Activated T-helper 17 cell treated with anti-CD3 and anti-CD28 coated beads, Interleukin-2, amount 50 U/mL, for 72 hours (primary cell): ENCODE data around the gene SDE2. TPM values are rescaled to one million over a fixed set of nuclear protein-coding genes. Genes with fewer than 3 reads are reported as not detected.
"Not testable (repeated sequence)": the region's sequence is repeated elsewhere in the genome, so short reads cannot be mapped to it uniquely, and the experiment has no call there.

Experiments used
- ATAC-seq: fragments of 150-1000 bp; cut with Tn5 transposase; replicated peaks from 2 replicates; pipeline ENCODE4 v1.10.0; 2021; ENCODE audit warnings: mild to moderate bottlenecking, moderate library complexity
- H3K27ac Mint-ChIP-seq: one replicate; pipeline ENCODE4 v1.8.0; 2022; ENCODE audit warnings: mixed read lengths
- H3K27me3 Mint-ChIP-seq: one replicate; pipeline ENCODE4 v1.8.0; 2022; ENCODE audit warnings: mixed read lengths
- H3K36me3 Mint-ChIP-seq: one replicate; pipeline ENCODE4 v1.8.0; 2022; ENCODE audit warnings: low read depth, mild to moderate bottlenecking, mixed read lengths
- H3K4me1 Mint-ChIP-seq: one replicate; pipeline ENCODE4 v1.8.0; 2022; ENCODE audit warnings: mixed read lengths
- H3K4me3 Mint-ChIP-seq: one replicate; pipeline ENCODE4 v1.8.0; 2022; ENCODE audit warnings: mild to moderate bottlenecking, mixed read lengths
- H3K9me3 Mint-ChIP-seq: one replicate; pipeline ENCODE4 v1.8.0; 2022; ENCODE audit warnings: mixed read lengths
- total RNA-seq, 2 donors: library from RNA; stranded (reverse); gene quantifications; one replicate each; pipeline ENCODE4 v1.2.3, GENCODE V29; 2022

The SDE2 gene
- total RNA-seq, 2 donors from 2014 or later, result 16.1 to 18.0 TPM

DNA sequence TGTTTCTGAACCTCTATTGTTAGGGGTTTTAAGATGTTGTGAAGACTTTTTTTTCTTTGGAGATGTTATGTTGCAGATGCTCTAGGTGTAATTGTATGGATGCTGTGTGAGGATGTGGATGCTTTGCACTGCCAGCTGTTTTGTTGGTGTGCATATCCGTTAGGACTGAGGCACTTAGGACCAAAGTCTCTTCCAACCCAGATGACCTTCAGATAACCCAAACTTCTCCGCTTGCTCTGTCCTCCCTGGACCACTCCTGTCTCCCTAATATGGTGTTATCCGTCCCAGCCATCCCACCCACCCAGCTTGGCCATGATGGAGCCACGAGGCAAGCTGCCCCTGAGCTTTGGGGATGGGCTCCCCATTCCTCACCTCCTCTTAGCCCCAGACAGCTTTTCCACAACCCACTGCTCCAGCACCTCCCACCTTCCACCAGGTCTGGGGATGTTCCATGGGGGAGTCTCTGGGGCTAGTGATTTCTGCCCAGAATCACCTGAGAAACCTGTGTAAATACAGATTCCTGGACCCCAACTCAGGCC lies 53.0 kb downstream of the SDE2 start:
- no peak overlapping the region for H3K27ac Mint-ChIP-seq
- H3K27me3 Mint-ChIP-seq, result peaks cover 16% of the 10 kb centered on the region
- H3K9me3 Mint-ChIP-seq, result no peaks in the 10 kb centered on the region
- no peak for ATAC-seq
- no peak overlapping the region for H3K4me3 Mint-ChIP-seq
- H3K4me1 Mint-ChIP-seq, result no peaks in the 10 kb centered on the region
- no peaks in the 10 kb centered on the region for H3K36me3 Mint-ChIP-seq

DNA sequence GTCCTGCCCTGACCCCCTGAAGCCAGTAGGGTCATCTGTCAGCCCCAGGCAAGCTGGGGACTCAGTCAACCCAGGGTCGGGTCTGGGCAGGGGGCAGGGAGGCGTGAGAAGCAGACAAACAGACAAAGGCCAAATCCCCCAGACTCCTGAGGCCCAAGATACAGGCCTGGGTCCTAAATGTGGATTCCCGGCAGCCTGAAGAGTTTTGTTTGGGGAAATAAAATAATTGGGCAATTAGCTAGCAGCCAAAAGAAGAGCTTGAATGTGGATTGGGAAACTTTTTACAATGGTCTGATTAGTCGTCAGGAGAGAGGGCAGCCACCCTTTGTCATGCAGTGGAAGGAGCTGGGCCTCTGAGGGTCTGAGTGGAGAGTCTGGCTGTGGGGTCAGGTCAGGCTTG lies 53.6 kb downstream of the SDE2 start:
- Mint-ChIP-seq H3K27ac (peak overlapping the region; percentile 48), H3K4me3 (no peak overlapping the region), H3K36me3 (no peaks in the 10 kb centered on the region), H3K27me3 (peaks cover 11% of the 10 kb centered on the region), H3K4me1 (no peaks in the 10 kb centered on the region), H3K9me3 (no peaks in the 10 kb centered on the region)
- no peak for ATAC-seq

DNA sequence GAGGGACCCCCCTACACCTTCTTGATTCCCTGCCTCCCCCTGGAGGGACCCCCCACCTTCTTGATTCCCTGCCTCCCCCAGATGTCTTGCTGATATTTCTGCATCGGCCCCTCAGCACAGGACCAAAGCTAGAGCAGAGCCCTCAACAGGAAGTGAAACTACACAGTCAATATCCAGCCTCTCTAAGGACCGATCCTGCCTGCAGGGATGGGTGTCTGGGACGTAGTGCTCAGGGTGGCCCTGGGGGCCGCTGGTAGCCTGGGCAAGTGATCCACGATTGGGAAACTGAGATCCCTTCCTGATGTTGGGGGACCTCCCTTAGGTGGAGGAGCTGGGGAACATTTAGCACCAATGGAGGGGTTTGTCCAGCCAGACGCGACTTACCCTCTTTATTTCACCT lies 54.2 kb downstream of the SDE2 start:
- H3K9me3 Mint-ChIP-seq, result no peaks in the 10 kb centered on the region
- no peaks in the 10 kb centered on the region for H3K4me1 Mint-ChIP-seq
- peak; percentile 66 for ATAC-seq
- no peaks in the 10 kb centered on the region for H3K36me3 Mint-ChIP-seq
- peak overlapping the region; percentile 12 for H3K4me3 Mint-ChIP-seq
- H3K27ac Mint-ChIP-seq, result peak overlapping the region; percentile 48
- peaks cover 14% of the 10 kb centered on the region for H3K27me3 Mint-ChIP-seq

DNA sequence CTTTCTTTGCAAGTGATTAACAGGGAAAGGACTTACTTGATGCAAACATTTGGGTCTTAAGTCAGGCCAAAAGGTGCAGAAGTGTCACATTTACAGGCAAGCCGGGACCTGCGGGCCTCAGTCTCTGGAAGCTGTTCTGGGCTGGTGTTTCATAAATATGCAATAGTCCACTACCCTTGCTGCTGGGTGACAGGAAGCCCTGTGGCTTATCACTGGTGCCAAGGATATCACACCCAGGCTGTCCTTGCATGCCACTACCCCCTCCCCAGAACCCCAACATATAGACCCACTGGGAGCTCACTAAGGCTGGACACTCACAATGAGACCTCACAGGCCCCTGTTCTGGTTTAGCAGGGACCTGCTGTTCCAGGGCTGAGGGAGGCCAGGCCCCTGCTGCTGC lies 54.8 kb downstream of the SDE2 start:
- H3K27ac Mint-ChIP-seq, result peak overlapping the region; percentile 48
- H3K36me3 Mint-ChIP-seq, result no peaks in the 10 kb centered on the region
- no peaks in the 10 kb centered on the region for H3K9me3 Mint-ChIP-seq
- peaks cover 14% of the 10 kb centered on the region for H3K27me3 Mint-ChIP-seq
- H3K4me1 Mint-ChIP-seq, result no peaks in the 10 kb centered on the region
- no peak for ATAC-seq
- H3K4me3 Mint-ChIP-seq, result peak overlapping the region; percentile 12

DNA sequence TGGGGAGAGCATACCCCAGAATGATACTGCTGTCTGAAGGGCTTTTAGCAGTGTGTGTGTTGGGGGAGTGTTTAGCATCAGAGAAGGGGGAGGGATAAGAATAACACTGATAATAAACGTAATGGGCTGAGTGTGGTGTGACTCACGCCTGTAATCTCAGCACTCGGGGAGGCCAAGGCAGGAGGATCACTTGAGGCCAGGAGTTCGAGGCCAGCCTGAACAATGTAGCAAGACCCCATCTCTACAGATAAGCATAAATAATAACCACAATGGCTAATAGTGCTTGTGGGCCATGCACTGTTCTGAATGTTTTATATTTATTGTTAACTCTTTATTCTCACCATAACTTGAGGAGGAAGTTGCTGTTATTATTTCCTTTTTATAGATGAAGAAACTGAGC lies 55.6 kb downstream of the SDE2 start:
- Mint-ChIP-seq H3K4me3 (no peak overlapping the region), H3K9me3 (no peaks in the 10 kb centered on the region), H3K4me1 (no peaks in the 10 kb centered on the region), H3K27ac (no peak overlapping the region), H3K36me3 (no peaks in the 10 kb centered on the region), H3K27me3 (peaks cover 11% of the 10 kb centered on the region)
- no peak for ATAC-seq

DNA sequence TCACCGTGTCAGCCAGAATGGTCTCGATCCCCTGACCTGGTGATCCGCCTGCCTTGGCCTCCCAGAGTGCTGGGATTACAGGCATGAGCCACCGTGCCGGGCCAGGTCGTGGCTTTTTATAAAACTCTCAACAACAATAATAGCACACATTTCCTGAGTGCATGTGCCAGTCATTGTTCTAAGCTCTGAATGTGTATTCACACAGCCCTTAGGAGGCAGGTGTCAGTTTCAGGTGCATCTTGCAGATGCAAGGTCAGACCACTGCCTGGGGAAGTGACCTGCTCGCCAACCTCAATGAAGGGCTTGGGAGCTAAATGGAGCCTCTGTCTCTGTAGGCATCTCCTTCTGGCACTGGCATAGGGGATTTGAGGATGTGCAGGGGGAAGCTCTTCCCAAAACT lies 56.6 kb downstream of the SDE2 start:
- peaks cover 7% of the 10 kb centered on the region for H3K27me3 Mint-ChIP-seq

DNA sequence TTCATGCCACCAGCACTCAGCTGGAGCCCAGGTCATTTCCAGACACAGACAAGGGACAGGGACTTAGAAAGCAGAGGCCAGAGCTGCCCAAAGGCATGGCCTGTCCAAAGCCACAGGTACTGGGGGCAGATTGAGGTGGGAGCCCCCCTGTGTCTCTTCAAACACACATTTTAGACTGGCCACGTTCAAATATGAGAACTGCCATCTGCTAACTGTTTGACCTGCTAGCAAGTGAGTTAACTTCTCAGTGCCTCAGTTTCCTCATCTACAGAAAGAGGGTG lies 57.3 kb downstream of the SDE2 start:
- H3K9me3 Mint-ChIP-seq, result no peaks in the 10 kb centered on the region
- H3K27ac Mint-ChIP-seq, result no peak overlapping the region
- H3K4me1 Mint-ChIP-seq, result no peaks in the 10 kb centered on the region
- peaks cover 4% of the 10 kb centered on the region for H3K27me3 Mint-ChIP-seq
- H3K36me3 Mint-ChIP-seq, result no peaks in the 10 kb centered on the region
- no peak for ATAC-seq
- H3K4me3 Mint-ChIP-seq, result no peak overlapping the region

More for the DNA sequence above, 56.6 kb downstream of the SDE2 start:
- no peaks in the 10 kb centered on the region for H3K4me1 Mint-ChIP-seq
- H3K4me3 Mint-ChIP-seq, result no peak overlapping the region
- ATAC-seq, result no peak
- no peaks in the 10 kb centered on the region for H3K9me3 Mint-ChIP-seq
- no peak overlapping the region for H3K27ac Mint-ChIP-seq
- no peaks in the 10 kb centered on the region for H3K36me3 Mint-ChIP-seq

DNA sequence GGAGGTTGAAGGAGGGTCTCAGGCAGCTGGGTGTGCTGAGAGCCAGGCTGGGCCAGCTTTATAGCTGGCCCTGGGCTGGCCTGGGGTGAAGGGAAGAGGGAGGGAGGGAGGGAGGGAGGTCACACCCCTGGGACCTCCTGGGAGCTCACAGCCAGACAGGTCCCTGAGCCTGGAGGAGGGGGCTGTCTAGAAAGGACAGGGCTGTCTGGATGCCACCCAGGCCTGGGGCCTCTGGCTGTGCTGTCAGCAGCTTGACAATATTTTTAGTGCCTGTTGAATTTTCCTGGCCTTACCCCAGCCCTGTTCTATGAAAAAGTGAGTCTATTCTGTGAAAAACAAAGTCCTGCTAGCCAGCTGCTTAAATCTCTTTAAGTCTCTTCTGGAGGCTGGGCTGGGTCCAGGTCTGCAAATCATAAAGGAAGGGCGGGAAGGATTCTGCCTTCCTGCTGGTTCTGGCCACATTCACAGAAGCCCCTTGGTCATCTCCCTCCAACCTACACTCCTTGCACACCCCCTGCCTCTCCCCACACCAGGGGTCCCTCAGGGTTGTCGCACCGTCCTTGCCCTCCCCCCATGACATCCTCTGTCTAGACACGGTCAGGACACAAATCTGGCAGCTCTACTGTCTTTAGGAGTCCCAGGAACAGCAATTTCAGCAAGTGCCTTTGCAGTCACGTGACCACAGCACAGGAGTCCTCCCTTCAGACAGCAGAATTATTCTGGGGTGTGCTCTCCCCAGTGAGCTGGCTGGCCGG lies 57.8 kb downstream of the SDE2 start, which contains the start of gene LEFTY2:
TSS of gene LEFTY2 (minus strand) at position 34 of the 755 bp plus-strand sequence. CDS start 80 bp downstream, outside the sequence.
- no peak for ATAC-seq
- no peaks in the 10 kb centered on the region for H3K9me3 Mint-ChIP-seq
- no peaks in the 10 kb centered on the region for H3K36me3 Mint-ChIP-seq
- H3K4me1 Mint-ChIP-seq, result no peaks in the 10 kb centered on the region
- peaks cover 4% of the 10 kb centered on the region for H3K27me3 Mint-ChIP-seq
- H3K4me3 Mint-ChIP-seq, result no peak within 1 kb of the TSS
- no peak within 1 kb of the TSS for H3K27ac Mint-ChIP-seq

DNA sequence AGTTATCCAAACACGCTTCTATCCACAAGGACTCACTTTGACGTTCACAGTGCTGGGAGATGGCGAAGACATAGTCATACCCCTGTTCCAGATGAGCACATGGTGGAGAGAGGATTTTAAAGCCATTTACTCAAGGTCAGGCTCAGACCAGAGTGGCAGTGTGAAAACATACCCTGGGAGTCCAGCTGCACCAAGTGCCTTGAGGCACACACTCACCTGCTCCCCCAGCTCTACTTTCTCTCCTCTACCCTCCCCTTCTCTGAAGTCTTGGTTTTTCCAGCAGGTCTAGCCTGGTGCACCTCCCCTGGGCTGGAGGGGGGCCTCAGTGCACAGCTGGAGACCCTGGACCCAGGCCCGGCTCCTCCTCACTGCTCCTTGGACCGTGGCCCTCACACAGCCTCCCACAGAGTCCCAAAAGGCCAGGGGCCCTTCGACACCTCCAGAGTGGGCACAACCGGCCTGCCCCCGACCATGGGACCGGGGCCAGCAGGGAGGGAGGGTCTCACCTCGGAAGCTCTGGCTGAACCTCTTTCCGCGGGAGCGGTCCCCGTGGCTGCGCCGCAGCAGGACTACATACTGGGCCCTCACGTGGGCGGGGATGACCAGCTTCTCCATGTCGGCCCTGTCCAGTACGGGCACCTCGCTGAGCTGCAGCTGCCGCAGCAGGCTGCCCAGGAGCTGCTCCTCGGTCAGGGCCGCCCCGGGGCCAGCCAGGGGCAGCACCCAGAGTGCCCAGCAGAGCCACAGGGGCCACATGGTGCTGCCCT lies 58.6 kb downstream of the SDE2 start:
- Mint-ChIP-seq H3K27me3 (peaks cover 4% of the 10 kb centered on the region), H3K27ac (no peak overlapping the region), H3K36me3 (no peaks in the 10 kb centered on the region), H3K4me3 (no peak overlapping the region), H3K4me1 (no peaks in the 10 kb centered on the region), H3K9me3 (no peaks in the 10 kb centered on the region)
- ATAC-seq, result no peak

DNA sequence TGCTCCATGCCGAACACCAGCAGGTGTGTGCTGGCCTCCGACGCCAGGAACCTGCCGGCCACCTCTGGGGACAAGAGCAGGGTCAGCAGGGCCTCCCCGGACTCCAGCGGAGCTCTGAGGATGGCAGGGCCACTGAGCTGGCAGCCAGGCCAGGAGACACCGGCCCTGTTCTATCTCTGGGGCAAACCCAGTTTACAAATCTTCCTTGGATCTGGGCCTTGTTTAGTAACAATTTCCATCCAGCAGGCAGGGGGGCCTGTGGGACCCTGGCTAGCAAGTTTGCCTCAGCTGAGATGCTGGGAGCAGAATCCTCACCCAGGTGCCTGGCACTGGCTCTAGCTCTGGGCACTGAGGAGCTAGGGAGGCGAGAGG lies 59.2 kb downstream of the SDE2 start:
- not testable (repeated sequence) for H3K36me3 Mint-ChIP-seq, H3K27me3 Mint-ChIP-seq, H3K4me1 Mint-ChIP-seq, H3K27ac Mint-ChIP-seq, H3K4me3 Mint-ChIP-seq, H3K9me3 Mint-ChIP-seq, ATAC-seq

DNA sequence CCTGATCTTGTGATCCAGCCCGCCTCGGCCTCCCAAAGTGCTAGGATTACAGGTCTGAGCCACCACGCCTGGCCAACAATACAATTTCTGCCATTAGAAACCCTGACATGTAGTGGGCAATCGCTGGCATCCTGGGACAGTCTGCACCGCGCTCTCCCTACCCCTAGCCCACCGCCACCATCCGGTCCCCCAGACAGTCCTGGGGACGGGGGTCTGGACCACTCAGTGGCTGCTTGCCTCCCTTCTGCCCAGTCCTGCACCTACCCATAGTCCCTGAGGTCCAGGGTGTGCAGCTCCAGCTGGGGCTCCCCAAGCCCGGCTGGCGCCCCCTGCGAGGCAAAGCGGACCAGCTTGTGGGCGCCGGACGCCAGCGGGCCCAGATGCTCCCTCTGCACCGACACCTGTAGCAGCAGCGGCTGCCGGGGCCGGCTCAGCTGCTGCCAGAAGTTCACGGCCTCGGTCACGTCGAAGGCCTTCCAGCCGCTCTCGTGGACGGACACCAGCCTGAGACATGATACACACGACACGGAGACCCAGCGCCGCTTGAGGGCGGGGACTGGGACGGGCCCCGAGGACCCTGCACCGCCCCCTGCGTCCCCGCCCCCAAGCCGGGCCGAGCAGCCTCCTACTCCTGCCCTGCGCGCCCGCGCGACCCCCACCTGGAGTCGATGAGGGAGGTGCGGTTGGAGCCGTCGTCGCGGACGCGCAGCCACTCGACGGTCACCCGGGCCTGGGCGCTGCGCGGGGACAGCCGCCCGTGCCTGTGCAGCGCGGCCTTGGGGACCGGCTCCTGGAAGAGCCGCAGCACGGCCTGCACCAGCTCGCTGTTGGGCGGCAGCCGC lies 59.8 kb downstream of the SDE2 start:
- not testable (repeated sequence) for H3K27ac Mint-ChIP-seq, H3K4me3 Mint-ChIP-seq, H3K27me3 Mint-ChIP-seq, ATAC-seq, H3K4me1 Mint-ChIP-seq, H3K36me3 Mint-ChIP-seq, H3K9me3 Mint-ChIP-seq

DNA sequence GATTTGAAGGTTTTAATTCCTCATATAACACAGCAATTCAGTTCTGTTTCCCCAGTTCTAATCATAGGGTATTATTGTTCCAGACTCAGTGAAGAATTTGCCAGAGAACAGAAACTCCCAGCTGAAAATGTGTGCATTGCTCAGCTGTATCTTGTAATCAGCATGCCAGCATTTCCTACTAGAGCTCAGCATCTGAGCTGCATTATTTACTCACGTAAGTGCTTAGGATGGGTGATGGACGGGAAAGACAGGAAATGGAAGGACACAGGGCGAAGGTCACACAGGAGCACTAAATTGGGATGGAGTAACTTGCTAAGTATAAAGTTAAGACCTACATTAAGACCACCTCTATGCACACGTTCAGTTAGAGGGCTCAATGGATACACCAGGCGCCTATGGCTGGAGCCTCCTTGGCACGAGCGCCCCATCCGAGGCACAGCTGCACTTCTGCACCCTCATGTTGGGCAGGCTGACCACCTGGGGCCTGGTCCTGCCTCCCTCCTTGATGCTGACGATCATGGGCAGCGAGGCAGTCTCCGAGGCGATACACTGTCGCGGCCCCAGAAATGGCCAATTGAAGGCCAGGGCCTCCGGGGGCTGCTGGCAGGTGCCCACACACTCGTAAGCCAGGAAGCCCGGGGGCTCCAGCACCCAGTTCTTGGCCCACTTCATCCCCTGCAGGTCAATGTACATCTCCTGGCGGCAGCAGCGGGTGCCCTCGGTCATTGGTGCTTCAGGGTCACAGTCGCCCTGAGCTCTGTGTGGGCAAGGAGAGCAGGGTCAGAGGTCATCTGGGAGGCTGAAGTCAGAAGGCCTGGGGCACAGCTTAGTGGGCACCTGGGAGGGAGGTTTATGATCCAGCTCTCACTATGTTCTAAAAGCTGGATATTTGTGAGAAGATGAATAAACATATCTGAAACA lies 61.8 kb downstream of the SDE2 start:
- Mint-ChIP-seq H3K4me3 (no peak overlapping the region), H3K4me1 (no peaks in the 10 kb centered on the region), H3K27me3 (peaks cover 4% of the 10 kb centered on the region), H3K36me3 (no peaks in the 10 kb centered on the region), H3K9me3 (no peaks in the 10 kb centered on the region), H3K27ac (no peak overlapping the region)
- no peak for ATAC-seq

DNA sequence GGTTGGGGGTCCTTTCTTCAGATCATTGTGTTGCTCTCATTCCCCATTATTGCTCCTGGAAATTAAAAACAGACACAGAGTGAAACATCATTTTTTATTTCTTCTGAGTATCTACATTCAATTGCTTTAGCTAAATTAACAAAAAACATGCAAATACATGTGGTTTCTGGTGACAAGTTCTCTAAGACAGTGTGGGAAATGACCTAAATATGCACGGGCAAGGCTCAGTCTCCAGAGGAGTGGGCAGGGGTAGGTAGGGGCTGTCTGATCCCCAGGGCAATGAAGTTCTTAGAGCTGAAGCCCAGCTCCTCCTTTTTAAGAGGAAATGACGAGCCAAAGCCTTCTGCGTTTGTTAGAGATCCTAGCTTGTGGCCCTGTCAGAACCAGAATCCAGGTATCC lies 62.6 kb downstream of the SDE2 start:
- Mint-ChIP-seq H3K27ac (no peak overlapping the region), H3K4me1 (no peaks in the 10 kb centered on the region), H3K9me3 (no peaks in the 10 kb centered on the region), H3K27me3 (peaks cover 4% of the 10 kb centered on the region), H3K4me3 (no peak overlapping the region), H3K36me3 (no peaks in the 10 kb centered on the region)
- ATAC-seq, result no peak

DNA sequence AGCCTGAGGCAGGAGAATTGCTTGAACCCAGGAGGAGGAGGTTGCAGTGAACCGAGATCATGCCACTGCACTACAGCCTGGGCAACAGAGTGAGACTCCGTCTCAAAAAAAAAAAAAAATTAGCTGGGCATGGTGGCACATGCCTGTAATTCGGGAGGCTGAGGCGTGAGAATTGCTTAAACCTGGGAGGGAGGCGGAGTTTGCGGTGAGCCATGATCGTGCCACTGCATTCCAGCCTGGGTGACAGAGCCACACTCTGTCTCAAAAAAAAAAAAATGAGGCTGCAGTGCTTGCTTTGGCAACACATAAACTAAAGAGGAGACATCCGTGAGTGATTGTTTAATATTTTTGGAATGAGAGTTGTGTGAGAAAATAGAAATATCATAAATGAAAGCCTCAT lies 63.1 kb downstream of the SDE2 start:
- not testable (repeated sequence) for H3K36me3 Mint-ChIP-seq, H3K27me3 Mint-ChIP-seq, H3K4me1 Mint-ChIP-seq, H3K9me3 Mint-ChIP-seq, H3K4me3 Mint-ChIP-seq, H3K27ac Mint-ChIP-seq, ATAC-seq
